IPS DF 19.7 (cell line): Measurements from ENCODE around the gene STRBP.

Source experiments
- DNase-seq: peaks from one replicate; pipeline ENCODE4 v3.0.0-alpha.2; 2013; ENCODE audit warnings: low read depth, low spot score

The STRBP gene

DNA sequence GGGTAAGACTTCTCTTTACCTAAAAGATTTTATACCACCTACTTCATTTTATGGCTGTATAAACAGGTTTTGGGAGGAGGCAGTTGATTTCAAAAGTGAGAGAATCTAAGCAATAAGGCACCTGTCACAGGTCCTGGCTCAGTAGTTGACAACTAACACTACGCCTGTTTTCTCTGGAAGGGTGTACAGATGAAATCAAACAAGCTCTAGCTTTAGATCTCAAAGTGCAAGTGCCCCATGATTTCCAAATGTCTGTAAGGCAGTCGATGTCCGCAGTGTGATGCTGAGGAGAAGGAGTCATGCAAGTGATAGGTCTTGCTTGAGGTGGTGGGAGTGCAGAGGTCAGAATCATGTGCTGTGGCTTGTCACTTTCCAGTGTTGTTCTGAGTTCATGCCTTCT lies 168.8 kb downstream of the STRBP start:
- DNase-seq = no peak

DNA sequence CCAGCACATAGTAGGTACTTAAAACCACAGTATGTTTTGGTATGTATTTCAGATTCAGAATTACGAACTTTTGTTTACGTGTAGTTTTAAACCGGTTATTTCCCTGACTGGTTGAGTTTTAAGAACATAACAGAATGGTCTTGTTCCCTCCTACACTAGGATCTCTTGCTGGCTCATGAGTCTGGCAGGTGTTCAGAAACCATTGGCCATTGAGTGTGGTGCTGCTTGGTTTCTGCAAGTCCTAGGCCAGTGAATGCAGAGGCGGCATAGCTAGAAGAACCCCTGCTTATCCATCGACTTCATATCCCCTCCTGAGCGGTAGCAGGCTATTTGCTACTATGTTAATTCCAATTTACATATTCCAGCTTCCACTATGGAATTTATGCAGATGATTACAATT lies 169.3 kb downstream of the STRBP start:
- no peak for DNase-seq

DNA sequence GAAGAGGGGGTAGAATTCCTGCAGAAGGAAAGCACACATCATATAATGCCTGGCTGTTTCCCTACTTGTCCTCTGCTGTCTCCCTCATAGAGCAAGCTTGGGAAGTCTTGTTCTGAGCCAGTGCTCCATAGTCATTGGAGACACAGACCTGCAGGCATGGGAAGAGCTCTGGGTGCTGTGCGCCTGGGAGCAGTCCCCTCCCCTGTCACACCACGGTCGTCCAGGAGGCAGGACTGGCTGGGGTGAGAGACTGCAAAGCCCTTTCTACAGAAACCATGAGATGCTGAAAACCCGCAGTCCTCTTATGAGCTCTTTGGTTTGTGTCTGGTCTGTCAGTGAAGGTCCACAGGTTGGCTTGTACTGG lies 170.3 kb downstream of the STRBP start:
- DNase-seq = no peak

DNA sequence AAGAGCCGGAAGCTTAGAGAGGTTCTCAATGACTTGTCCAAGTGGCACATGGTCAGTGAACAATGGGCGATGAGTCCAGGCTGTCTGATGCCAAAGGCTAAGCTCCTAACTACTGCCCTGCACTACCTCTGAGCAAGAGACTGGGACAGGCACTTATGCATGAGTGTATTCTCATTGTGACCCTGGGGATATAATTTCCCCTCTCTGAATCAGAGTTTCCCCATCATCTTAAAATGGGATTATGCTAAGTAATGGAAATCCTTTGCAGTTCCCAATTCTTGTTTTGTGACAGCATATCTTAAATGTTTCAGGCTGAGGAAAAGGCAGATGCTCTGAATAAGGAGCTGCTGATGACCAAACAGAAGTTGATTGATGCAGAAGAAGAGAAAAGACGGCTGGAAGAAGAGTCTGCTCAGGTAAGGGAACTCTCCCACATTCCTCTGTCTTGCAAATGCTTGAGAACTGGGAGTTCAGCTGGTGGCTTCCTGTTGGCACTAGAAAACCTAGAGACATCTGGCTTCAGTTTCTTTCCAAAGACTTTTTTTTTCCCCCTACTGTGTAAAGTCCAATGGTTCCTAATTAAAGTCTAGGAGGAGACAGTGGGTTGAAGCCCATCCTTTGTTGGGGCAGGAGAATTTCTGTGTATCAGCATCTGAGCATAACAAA lies 170.8 kb downstream of the STRBP start:
- DNase-seq = no peak

DNA sequence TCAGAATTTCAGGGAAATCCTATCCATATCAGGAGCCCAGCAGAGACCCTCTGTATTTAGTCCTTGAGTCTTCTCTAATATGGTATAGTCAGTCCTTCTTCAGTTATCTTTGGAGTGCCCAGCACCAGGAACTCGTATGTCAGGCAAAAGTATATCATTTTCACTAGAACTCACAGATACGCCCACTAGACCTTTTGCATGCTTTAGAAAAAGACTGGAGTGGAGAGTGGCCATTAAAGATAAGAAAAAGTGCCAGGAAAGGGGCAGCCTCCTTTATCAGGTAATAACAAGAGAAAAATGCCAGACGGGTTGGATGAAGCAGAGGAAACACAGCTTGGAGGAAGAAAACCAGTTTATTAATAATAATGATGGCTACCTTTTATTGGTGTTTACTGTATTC lies 171.4 kb downstream of the STRBP start:
- no peak for DNase-seq

DNA sequence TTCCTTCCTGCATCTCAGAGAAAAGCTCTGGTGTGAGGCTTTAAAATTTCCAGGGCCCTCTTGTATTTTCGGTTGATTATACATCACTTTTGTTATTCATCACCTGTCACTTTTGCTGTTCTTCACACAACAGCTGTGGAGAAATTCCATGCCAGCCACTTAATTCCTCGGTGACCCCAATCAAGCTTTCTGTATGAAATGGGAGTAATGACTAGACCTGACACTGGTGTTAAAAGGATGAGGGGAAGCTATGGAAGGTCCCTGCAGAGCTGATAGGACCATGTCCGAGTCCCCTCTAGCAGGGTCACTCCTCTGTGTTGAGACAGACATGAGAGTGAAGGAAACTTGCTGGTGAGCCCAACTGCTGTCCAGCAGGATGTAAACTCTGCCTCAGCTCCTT lies 175.2 kb downstream of the STRBP start:
- DNase-seq = no peak

DNA sequence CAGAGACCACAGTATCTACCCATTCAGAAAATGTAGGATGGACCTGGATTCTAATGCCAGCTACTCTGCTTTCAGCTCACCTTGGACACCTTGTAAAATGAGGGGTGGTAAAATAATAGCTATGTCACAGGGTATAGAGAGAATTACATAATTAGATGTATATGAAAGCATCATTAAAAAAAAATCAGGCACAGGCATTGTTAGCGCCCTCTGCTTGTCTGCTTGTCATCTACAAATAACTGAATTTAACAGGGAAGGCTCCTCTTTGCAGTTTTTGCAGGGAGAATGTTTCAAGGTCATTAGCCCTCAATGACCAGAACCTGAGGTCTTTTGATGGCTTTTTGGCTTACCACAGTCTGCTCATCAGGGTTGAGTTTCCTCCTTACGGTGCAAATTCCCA lies 176.9 kb downstream of the STRBP start:
- DNase-seq = no peak

DNA sequence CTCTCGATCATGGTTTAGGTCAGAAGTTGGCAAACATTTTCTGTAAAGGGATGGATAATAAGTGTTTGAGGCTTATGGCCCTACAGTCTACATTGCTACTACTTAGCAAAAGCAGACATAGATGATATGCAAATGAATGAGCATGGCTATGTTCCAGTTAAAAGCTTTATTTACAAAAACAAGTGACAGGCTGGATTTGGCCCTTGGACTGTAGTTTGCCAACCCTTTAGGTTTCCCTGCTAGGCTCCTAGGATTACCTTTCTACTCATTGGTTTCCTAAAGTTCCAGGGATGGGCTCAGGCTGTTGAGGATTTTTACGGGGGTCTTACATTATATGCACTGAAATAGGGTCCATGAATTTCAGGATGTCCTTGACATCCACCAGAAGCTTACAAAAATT lies 177.4 kb downstream of the STRBP start:
- DNase-seq = no peak

DNA sequence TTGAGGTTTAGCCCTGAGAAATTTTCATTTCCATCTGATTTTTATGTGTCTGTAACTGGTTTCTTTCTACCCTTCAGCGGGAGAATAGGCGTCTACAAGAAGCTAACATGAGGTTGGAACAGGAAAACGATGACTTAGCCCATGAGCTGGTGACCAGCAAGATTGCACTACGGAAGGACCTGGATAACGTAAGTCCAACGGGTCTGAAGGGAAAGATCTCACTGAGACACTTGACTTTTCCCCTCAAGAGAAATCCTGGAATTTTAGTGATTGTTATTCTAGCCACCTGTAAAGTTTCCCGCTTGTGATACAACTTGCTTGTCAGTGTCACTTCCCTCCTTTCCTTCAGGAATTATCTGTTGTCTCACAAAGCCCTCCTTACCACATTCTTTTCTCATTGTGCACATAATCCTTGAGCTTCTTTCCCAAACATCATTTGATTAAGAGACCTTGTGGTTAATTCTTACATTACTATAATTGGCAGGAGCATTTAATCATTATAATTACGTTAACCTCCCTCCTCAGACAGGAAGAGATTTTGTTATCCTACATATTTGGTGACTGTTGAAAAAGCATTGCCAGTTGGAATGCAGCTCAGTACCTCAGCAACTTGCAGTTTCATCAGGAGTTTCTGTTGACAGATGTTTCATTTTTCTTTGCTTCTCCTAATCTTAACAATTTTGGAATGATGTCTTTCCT lies 178.0 kb downstream of the STRBP start:
- no peak for DNase-seq

DNA sequence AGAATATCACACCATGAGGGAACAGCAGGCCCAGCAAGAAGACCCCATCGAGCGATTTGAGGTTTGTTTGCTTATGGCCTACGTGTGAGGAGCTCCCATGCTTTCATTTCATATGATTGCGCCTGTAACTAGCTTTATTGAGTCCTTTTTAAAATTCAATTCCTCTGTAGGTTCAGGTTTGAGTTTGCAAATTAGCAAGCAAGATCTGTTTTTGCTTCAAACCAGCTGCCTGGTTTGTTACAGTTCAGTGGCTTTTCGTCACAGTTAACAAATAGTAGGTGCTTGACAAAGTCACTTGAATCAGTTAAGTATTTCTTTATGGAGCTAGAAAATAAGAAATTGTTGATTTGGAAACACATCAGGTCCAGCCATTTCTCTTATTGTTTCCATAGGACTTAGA lies 178.6 kb downstream of the STRBP start:
- no peak for DNase-seq

DNA sequence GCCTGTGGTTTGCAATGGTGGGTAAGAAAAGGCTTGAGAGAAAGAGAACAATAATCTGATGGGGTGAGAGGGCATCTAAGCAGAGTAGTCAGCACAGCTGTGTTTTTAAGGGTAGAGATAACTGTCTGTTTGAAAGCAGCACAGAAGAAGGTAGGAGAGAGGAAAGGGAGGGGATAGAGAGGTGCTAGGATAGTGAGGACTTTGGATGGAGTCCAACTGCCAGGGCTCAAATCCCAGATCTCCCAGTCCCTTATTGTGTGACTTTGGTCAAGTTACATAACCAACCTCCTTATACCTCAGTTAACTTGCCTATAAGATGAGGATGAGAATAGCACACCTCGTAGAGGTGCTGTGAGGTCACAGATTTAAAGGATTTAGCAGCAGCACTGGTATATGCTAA lies 179.3 kb downstream of the STRBP start:
- DNase-seq = no peak

DNA sequence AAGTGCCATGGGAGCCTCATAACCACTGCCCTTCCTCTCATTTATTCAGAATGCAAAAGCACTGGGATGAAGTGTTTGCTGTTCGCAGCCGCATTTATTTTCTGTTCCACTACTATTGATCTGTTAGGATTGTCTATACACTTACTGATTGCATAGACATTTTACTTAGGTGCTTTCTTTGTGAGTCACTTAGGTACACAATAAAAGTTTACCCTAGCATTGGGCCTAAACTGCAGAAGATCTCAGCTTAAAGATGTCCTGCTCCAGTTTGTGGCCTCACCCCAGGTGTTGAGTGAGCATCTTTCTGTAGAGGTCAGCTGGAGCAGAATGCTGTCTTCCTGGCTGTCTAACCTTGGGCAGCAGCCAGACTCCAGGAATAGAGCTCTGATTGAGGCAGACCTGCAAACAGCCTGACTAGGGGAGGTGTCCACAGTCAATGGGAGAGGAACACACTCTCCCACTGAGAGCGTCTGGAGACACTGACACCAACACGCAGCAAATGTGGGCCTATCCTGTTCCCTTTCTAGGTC lies 181.0 kb downstream of the STRBP start:
- no peak for DNase-seq

DNA sequence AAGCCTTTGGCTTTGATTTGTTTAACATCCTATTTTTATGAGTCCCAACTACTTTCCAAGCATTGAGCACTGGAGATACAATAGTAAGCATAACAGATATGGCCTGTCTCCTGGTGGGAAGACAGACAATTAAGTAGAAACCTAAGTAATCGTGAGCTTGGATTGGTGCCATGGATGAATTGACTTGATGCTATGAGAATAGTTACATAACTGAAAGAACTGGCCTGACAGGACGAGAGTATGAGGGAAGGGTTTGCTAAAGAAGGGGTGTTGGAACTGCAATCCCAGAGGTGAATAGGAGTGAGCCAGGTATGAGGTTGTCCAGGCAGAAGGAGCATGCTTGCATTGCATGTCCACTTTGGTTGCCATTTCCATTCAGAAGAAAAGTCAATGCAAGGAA lies 182.5 kb downstream of the STRBP start:
- no peak for DNase-seq

DNA sequence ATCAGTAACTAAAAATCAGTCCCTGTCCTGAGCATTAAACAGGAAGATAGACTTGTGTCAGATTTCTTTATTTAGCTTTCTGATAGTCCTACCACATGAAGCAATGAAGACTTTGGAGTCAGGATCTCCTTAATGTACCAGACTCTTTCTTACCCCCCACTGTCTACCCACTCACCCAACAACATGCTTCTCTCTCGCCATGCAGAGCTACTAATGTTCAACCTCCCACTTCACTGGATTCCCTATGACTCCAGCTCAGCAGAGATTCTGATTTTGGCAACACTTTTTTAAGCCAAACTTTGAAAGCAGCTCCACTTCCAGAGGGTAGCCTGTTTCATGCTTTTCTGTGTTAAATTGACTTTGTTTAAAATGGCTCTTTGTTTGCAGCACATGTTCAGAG lies 184.1 kb downstream of the STRBP start:
- no peak for DNase-seq

DNA sequence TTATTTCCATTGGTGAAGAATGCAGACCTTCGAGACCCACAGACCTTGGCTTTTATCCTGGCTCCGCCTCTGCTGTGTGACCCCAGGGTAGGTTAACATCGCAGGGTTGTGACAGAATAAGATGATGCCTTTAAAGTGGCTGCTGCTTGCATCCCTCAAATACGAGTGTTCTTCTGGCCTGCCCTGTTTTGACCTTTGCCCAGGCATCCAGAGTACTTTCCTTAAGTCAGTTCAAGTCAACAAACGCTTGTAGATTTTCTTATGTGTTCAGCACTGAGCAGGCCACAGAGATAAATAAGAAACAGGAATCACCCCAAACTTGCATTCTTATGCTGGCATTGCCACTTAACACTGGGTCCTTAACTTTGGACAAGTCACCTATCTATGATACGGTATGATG lies 184.7 kb downstream of the STRBP start:
- DNase-seq = no peak

DNA sequence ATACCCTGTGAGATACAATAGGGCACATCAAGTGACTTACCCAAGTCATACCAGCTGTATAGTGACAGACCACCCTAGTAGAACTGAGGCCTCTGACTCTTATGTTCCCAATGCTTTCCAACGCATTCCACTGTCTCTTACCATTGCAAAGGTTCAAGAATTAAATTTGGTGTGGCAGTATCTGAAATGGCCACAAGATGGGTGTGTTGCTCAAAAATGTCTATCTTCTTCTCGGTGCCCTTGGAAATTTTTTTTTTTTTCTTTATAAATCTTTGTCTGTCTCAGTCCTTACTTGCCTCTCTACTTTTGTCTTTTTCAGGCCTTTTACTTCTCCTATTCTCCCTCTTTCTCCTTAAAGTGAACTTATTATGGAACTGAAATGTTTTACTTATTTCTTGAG lies 186.6 kb downstream of the STRBP start:
- no peak for DNase-seq

DNA sequence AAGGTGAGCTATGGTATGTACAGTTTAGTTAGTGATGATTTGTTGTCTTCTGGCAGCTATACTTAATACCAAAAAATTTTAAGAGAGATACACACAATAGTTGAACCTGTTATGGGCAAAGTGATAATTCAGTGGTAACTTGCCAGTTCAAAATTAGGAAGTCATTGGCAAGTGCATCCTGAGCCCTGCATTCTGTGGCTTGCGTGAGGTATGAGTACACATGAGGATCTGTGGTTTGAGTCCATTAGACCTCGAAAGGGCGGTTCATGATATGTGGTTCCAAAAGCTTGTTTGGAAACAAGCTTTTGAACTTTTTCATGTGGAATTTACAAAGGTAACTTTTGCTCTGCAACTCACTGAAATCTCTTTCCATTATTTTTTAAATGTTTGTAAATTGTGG lies 187.9 kb downstream of the STRBP start:
- DNase-seq = no peak

DNA sequence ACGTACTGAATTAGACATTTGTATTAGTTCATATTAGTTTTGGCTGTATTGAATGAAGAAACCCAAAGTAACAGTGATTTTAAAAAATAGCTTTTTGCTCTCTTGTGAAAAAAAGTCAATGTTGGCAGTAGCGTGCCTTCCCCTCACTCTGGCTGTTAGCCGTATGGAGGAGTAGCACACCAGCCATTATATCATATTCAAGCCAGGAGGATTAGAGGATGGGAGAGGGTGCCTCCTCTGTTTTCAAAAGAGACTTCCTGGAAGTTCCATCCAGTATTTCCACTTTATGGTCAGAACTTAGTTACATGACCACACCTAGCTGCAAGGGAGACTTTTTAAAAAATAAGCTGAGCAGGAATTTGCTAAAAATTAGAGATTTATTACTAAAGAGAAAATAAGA lies 193.8 kb downstream of the STRBP start:
- no peak for DNase-seq

DNA sequence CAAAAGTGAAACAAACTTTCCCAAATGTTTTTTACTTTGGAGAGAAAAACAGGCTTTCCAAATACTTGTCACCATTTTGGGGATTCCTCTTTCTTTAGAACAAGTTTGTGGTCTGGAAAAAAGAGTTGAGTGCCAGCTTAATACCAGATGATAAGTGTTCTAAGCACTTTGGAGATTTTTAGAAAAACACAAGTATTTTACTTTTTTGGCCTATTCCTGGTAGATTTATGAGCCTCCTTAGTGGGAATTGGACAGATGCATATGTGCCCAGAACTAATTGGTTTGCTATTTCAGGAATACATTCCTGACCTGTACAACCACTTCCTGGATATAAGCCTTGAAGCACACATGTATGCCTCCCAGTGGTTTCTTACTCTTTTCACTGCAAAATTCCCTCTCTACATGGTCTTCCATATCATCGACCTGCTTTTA lies 194.4 kb downstream of the STRBP start:
- DNase-seq = no peak

DNA sequence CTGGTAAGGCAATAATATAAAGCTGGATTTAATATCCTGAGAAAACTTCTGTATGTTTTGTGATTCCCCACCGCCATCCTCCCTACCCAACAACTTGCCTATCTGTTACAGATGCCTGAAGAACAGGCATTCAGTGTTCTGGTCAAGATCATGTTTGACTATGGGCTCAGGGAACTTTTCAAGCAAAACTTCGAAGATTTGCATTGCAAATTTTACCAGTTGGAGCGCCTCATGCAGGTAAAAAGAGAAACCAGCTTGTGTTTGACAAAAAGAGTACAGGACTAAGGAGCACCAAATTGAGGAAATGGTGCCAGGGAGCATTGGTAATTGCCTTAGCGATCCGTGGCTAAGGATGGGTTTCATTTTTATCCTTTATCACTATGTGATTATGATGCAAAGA lies 194.9 kb downstream of the STRBP start:
- DNase-seq = no peak

DNA sequence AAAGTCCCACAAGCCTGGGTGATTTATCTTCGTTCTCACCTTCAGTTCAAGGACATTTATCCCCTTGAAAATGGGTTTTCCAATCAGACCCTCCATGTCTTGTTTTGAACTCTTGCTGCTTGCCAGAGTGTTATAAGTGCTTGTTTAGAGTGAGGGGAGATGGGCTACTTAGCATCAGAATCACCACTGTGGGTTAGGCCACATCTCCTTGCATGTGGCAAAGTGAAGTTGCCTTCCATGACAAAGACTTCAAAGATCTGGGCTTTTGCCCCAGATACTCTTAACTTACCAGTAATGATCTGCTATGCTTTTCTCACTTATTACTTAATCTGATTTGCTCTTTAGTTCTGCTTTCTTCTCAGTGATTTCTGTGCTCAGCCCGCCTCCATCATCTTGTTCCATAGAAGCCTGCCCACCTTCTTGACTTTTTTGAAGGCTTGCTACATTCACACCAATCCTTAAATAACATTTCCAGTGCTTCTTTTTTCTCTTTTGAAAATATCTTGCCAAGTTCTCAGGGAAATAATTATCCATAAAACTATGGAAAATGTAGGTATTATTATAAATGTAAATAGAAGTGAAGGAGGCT lies 195.9 kb downstream of the STRBP start:
- DNase-seq = peak; percentile 59
